Thoracic aorta (tissue), 2 donors: ENCODE measurements around the gene EDC4. TPM values are rescaled to one million over a fixed set of nuclear protein-coding genes. Genes with fewer than 3 reads are reported as not detected.
"Not testable (repeated sequence)": the region's sequence is repeated elsewhere in the genome, so short reads cannot be mapped to it uniquely, and the experiment has no call there.

ENCODE experiments used
- ATAC-seq: fragments of 150-250 bp; one replicate; pipeline ENCODE4 v1.8.0; 2017; ENCODE audit warnings: low read depth; ENCODE audit not compliant: insufficient number of reproducible peaks, low FRiP score
- DNase-seq: peaks from one replicate; pipeline ENCODE4 v3.0.0-alpha.2; 2020; ENCODE audit warnings: low spot score
- H3K27ac ChIP-seq, 2 donors: fragments of 200-600 bp; sonication (generic); 1 replicate in 1 of 2; 2 replicates in 1 of 2; pipeline ENCODE4 v1.5.1; 2016; ENCODE audit warnings: mild to moderate bottlenecking in 2 of 2, moderate library complexity in 2 of 2
- H3K27me3 ChIP-seq: fragments of 200-600 bp; sonication (generic); replicated peaks from 2 replicates; pipeline ENCODE4 v1.6.0; 2016; ENCODE audit warnings: mild to moderate bottlenecking; ENCODE audit not compliant: insufficient read depth
- H3K36me3 ChIP-seq: fragments of 200-600 bp; sonication (generic); one replicate; pipeline ENCODE4 v1.5.1; 2016
- H3K4me1 ChIP-seq, 2 donors: fragments of 200-600 bp; sonication (generic); 1 replicate in 1 of 2; 2 replicates in 1 of 2; pipeline versions ENCODE4 v1.5.1 to v1.6.0; 2016; ENCODE audit warnings: low read depth in 2 of 2, mild to moderate bottlenecking in 1 of 2; ENCODE audit not compliant: control insufficient read depth in 1 of 2
- H3K4me3 ChIP-seq: fragments of 200-600 bp; sonication (generic); 2 replicates; pipeline ENCODE4 v1.5.1; 2016; ENCODE audit warnings: mild to moderate bottlenecking
- H3K9me3 ChIP-seq: fragments of 200-600 bp; sonication (generic); 2 replicates; pipeline ENCODE4 v1.5.1; 2016
- total RNA-seq, 2 donors: library from RNA; depleted of rRNA; stranded (reverse); fragments of >200 nt; gene quantifications; one replicate each; pipeline versions ENCODE4 v1.1.0 to v1.2.3, GENCODE V29; 2016
- TF ChIP-seq, protein P1 (sequence below): fragments of 200-600 bp; sonication (generic); IDR thresholded peaks from one replicate; pipeline ENCODE4 v1.5.1; 2019; ENCODE audit warnings: antibody characterized with exemption

The EDC4 gene
- total RNA-seq, 2 donors from 2014 or later = 57.4 to 61.0 TPM

DNA sequence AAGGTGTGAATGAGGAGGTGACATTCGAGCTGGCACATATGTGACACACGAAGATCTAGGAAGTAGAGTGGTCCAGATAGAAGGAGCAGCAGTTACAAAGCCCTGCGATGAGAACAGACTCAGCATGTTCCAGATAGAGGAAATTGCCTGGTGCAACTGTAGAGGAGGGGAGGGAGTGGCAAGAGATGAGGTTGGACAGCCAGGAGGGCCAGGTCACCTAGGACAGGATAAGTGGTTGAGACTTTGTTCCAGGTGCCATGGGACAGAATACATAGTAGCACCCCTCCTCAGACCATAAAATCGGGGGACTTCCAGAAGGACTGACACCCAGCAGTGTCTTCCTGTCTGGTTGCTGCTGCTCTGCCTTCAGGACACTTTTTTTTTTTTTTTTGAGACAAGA lies 14.4 kb upstream of the EDC4 start:
- ATAC-seq = no peak
- peak overlapping the region; percentile 72 to 74 for H3K27ac ChIP-seq
- no peak overlapping the region for H3K4me3 ChIP-seq
- no peaks in the 10 kb centered on the region for H3K36me3 ChIP-seq
- H3K4me1 ChIP-seq = peaks cover 34 to 62% of the 10 kb centered on the region in 2 donors
- no peak for DNase-seq
- no peaks in the 10 kb centered on the region for H3K27me3 ChIP-seq
- TF ChIP-seq, protein P1, sequence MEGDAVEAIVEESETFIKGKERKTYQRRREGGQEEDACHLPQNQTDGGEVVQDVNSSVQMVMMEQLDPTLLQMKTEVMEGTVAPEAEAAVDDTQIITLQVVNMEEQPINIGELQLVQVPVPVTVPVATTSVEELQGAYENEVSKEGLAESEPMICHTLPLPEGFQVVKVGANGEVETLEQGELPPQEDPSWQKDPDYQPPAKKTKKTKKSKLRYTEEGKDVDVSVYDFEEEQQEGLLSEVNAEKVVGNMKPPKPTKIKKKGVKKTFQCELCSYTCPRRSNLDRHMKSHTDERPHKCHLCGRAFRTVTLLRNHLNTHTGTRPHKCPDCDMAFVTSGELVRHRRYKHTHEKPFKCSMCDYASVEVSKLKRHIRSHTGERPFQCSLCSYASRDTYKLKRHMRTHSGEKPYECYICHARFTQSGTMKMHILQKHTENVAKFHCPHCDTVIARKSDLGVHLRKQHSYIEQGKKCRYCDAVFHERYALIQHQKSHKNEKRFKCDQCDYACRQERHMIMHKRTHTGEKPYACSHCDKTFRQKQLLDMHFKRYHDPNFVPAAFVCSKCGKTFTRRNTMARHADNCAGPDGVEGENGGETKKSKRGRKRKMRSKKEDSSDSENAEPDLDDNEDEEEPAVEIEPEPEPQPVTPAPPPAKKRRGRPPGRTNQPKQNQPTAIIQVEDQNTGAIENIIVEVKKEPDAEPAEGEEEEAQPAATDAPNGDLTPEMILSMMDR = no peak
- H3K9me3 ChIP-seq = no peaks in the 10 kb centered on the region

DNA sequence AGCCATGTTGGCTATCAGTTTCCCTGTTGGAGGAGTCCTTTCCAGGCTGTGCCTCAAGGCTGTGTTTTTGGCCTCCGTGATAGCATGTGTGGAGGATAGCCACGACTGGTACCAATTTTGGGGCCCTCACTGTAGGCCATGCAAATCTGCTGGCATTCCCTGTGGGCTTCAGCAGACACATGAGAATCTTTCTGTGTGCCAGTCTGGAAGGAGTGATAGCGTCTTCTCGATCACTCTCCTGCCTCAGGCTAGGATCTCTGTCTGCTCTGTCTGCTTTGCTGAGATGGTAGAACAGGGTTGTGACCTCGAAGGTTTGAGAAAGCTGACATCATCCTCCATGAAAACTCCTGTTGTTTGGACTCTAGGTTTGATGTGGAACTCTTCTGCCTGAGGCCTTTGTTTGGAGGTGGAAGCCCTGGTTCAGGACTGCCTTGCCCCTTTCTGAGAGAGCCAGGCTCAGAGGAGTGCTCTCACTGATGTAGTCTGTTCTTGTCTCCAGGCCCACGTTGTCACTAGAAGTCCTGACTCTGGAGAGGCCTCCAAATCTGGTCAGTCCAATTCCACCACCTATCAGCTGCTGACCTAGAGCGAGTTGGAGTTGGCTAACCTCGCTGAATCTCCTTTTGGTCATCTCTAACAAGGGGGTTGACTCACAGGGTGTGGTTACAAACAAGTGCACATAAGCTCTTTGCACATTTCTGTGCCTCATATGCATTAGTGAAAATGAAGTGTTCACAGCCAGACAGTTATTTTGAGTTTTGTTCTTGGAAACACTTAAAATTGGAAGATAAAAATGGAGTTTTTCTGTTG lies 12.1 kb upstream of the EDC4 start:
- Histone ChIP-seq H3K27me3 (no peaks in the 10 kb centered on the region), H3K4me3 (no peak overlapping the region), H3K4me1 (peaks cover 40 to 66% of the 10 kb centered on the region in 2 donors), H3K36me3 (no peaks in the 10 kb centered on the region), H3K27ac (peak overlapping the region; percentile 93 to 96), H3K9me3 (no peaks in the 10 kb centered on the region)
- DNase-seq = no peak
- TF ChIP-seq, protein P1 = no peak
- no peak for ATAC-seq

DNA sequence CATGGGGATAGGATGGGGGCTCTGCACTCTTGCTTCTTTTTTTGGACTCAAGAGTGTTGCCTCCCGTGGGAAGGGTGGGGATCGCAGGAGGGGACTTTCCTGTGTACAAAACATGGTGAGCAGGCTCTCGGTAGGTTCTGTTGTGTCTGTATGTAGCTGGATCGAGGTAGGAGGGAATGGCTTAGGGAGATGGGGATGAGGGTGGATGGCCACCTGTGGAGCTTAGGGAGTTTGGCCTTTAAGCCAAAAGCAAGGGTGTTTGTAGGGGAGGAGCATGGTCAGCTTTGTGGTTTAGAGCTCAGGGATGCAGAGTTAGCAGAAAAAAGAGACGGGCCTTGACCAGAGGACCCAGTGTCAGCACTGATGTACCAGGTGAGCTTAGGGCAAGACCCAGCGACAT lies 11.0 kb upstream of the EDC4 start:
- TF ChIP-seq, protein P1 = no peak
- H3K27ac ChIP-seq = peak overlapping the region; percentile 93 to 96
- H3K4me1 ChIP-seq = peaks cover 37 to 63% of the 10 kb centered on the region in 2 donors
- H3K9me3 ChIP-seq = no peaks in the 10 kb centered on the region
- peaks cover 6% of the 10 kb centered on the region for H3K36me3 ChIP-seq
- DNase-seq = no peak
- no peaks in the 10 kb centered on the region for H3K27me3 ChIP-seq
- H3K4me3 ChIP-seq = no peak overlapping the region
- no peak for ATAC-seq

DNA sequence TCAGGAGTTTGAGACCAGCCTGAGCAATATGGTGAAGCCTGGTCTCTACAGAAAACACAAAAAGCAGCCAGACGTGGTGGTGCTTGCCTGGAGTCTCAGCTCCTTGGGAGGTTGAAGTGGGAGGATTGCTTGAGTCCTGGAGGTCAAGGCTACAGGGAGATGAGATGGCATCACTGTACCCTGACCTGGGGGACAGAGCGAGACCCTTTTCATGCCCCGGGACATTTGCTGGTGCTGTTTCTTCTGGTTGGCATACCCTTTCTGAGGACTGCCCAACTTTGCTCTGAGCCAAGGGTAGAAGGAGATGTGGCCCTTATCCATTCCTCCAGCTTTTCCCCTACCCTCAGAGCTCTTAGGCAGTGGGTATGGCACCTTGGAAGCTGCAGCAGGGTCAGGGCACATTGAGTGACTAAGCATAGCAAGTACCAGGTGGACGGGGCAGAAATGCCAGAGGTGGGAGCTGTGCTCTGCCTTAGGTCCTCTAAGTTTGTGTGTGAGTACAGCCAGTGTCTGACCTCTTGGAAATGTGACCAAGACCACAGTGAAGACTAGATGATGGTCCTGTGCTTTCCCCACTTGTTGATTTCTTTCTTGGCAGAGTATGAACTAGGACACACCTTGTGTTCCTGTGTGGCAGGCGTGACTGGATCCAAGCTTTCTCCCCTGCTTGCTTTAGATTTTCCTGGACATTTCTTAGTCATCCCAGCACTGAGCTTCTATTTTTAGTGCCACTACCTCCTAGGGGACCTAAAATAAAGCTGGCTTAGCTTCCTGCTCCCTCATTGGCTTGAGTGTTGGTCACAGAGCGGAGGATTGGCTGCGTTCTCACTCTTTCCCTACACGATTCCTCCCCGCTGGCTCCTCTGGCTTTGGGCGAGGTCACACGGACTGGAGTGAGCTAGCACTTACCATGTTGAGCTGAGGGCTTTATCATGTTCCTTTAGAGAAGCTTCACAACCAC lies 9.9 kb upstream of the EDC4 start:
- H3K4me3 ChIP-seq = peak overlapping the region; percentile 51
- peak; percentile 74 for DNase-seq
- peak; percentile 94 for ATAC-seq
- no peaks in the 10 kb centered on the region for H3K9me3 ChIP-seq
- H3K36me3 ChIP-seq = peaks cover 7% of the 10 kb centered on the region
- TF ChIP-seq, protein P1 = no peak
- peak overlapping the region; percentile 93 to 96 for H3K27ac ChIP-seq
- H3K4me1 ChIP-seq = peaks cover 29 to 53% of the 10 kb centered on the region in 2 donors
- no peaks in the 10 kb centered on the region for H3K27me3 ChIP-seq

DNA sequence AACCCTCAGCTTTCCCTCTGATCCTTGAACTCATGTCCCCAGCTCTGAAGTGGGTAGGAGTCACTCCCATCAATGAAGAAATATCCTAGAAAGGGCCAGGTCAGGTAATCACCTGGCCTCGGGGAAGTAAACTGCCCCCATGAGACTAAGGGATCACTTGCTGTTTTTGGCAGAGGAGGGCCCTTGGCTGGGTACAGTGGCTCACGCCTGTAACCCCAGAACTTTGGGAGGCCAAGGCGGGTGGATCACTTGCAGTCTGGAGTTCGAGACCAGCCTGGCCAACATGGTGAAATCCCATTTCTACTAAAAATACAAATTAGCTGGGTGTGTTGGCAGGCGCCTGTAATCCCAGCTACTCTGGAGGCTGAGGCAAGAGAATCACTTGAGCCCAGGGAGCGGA lies 8.8 kb upstream of the EDC4 start:
- DNase-seq, ATAC-seq, H3K9me3 ChIP-seq, H3K27me3 ChIP-seq, H3K36me3 ChIP-seq: not testable (repeated sequence)
- peak overlapping the region; percentile 83 to 96 for H3K27ac ChIP-seq
- H3K4me3 ChIP-seq = peak overlapping the region; percentile 51
- H3K4me1 ChIP-seq = peaks cover 28 to 51% of the 10 kb centered on the region in 2 donors
